HG02588 (cell line): ENCODE measurements around the gene PIGB.
"Not testable (repeated sequence)": the region's sequence is repeated elsewhere in the genome, so short reads cannot be mapped to it uniquely, and the experiment has no call there.

Experiments
- ATAC-seq: cut with Tn5 transposase; IDR thresholded peaks from one replicate; pipeline ENCODE4 v1.9.1; 2021; ENCODE audit warnings: mild to moderate bottlenecking, moderate library complexity; ENCODE audit not compliant: unreplicated experiment

Gene PIGB

DNA sequence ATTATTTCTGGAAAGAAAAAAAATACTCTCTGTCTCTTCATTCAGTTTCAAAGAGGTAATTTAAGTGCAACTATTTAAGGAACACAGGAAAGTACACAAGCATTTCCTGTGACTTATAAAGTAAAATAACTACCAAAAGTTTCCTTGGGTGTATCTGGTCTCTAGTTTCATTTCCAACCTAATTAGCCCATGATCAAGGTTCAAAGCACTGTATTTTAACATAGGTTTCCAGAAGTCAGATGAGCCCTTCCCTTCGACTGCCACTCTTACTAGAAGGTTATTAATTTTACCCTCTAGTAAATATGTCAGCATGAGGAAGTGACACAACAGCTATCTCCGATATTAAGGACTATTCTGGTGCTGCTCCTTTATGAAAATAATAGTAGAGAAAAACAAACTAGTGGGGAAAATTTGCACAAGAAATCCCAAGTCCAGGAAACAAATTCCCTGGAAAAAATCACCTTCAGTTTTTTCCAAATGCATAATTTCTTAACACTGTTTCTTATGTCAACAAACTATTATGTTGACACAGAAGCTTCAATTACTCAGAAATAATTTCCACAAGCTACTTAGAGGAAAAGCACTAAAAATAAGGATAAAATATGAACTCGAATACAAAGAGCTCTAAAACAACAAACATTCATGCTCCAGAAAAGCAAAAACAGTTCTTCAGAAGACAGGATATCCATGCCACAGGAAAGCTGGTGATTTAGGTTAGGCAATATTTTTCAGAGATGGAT, 53.8 kb downstream of the PIGB start:
- no peak for ATAC-seq

DNA sequence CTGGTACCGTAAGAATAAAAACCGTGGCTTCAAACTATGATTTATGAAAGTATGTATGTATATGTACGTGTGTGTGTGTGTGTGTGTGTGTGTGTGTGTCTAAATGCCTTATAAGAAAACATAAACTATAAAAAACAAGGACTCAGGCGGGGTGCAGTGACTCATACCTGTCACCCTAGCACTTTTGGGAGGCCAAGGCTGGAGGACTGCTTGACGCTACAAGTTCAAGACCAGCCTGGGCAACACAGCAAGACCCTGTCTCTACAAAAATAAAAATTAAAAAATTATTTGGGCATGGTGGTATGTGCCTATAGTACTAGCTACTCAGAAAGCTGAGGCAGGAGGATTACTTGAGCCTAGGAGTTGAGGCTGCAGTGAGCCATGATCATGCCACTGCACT, 60.1 kb downstream of the PIGB start:
- ATAC-seq, result no peak

DNA sequence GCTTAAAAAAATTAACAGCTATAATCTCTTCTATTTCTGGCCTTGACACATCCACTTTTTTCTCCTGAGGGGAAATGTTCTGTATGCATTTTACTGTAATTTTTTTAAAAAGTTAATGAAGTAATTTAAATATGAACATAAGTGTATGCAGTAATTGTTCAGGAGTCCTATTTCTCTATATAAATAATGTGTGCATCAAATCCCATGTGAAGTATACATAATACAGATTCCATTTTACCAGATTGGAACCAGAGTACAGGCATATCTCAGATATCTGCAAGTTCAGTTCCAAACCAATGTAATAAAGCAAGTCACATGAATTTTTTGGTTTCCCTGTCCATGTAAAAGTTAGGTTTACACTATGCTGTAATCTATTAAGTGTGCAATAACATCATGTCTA, 62.6 kb downstream of the PIGB start:
- no peak for ATAC-seq

DNA sequence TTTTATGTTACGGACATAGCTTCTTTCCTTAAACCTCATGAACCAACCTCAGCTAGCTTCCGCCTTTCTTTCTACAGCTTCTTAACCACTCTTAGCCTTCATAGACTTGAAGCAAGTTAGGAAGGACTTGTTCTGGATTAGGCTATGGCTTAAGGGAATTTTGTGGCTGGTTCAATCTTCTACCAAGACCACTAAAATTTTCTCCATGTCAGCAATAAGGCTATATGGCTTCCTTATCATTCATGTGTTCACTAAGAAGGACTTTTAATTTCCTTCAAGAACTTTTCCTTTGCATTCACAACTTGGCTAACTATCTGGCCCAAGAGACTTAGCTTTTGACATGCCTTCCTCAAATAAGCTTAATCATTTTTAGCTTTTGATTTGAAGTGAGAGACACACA, 64.7 kb downstream of the PIGB start:
- ATAC-seq, result no peak

DNA sequence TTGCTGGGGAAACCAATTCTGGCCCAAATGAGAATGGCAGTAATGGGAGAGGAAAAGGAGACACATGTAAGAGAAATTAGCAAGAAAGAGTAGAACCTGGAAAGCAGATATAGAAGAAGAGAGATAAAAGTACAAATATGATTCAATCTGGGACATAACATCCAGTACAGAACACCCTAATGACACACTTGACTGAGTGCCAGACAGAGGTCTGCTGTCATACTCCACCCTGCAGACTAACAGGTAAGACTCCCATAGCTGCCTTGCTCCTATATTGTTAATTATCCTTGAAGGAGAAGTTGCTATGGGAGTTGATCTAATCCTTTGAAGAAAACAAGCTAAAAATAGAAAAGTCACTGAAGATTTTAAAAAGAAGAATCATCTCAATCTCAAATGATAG, 68.0 kb downstream of the PIGB start:
- no peak for ATAC-seq

DNA sequence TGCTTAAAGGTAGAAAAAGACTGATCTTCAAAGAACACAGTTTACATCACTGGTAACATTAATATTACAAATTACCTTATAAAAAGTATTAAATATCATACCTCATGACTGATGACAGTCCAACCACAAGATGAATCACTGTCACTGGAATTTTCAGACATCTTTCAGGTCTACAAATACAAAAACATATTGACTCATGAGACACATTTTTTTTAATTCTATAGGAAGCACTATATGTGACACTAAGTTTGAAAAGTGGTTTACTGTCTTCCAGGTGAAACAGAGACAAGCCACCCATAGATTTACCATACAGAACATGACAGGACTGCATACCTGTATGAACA, 70.2 kb downstream of the PIGB start:
- no peak for ATAC-seq

DNA sequence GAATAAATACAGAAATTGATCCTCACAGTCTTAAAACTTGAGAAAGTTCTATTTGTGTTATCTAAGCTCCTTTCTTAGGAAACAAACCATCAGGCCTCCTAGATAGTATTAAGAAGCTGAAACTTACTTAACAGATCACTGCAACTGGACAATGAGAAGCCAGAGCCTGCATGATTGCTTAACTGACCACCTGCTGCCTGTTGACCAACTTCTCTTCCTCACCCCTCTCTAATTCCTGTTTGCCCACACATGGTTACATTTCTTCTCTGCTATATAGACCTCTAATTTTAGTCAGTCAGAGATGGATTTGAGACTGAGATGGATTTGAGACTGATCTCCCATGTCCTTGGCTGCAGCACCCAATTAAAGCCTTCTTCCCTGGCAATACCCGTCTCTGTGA, 75.7 kb downstream of the PIGB start:
- no peak for ATAC-seq

DNA sequence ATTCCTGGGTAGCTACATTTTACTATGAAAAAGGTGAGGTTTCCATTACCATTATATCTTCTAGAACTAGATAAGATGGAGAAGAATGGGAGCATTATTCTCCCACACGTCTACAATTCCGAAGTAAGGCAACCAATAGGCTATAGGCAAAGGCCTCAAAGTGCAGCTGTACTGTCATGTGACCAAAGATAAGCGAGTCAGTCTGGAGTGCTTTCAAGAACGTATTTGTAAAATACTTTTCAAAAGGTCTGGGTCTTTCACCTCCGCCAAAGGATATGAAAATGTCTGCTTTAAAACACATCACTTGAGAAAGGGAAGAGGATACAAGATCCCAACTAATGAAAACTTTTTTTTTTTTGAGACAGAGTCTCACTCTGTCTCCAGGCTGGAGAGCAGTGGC, 79.2 kb downstream of the PIGB start:
- no peak for ATAC-seq

DNA sequence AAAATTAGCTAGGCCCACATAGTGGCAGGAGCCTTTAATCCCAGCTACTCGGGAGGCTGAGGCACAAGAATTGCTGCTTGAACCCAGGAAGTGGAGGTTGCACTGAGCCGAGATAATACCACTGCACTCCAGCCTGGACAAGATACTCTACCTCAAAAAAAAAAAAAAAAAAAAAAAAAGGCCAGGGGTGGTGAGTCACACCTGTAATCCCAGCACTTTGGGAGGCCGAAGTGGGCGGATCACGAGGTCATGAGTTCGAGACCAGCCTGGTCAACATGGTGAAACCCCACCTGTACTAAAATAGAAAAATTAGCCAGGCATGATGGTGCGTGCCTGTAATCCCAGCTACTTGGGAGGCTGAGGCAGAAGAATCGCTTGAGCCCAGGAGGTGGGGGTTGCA, 81.0 kb downstream of the PIGB start:
- not testable (repeated sequence) for ATAC-seq

DNA sequence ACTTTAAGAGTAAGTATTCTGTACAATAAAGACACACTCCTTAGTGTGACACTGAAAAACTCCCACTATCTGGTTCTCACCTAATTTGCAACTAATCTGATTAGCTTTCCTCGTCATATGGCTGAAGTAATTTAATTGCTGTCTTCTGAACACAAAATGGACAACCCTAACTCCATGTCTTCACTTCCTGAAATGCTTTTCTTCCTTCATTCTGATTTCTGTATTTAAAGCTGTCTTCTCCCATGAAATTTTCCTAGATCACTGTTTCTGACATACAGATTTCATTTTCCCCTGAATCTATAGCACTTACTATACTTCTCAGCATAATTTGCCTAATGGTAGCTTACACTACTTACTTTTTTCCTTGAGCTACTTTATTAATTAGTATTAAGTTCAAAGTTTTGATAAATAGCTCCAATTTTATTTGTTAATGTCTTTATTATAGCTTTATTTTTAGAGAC, 82.8 kb downstream of the PIGB start:
- no peak for ATAC-seq

DNA sequence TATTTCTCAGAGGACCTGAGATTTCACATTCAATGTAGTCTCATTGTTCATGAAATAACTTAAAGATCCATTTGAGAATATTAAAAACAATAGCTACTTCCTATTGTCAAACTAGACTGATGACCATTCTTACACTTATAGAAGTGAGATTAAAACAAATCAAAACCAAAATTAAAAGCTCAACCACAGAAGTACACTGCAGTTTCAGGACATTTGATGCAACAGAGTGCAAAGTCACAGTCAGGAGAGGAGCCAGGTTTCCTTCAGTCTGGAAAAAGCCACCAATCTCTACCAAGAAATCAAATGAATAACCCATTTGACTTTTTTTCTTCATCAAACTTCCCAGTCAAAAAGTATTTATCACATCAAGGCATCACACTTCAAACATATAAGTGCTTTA, 83.7 kb downstream of the PIGB start:
- ATAC-seq, result no peak

DNA sequence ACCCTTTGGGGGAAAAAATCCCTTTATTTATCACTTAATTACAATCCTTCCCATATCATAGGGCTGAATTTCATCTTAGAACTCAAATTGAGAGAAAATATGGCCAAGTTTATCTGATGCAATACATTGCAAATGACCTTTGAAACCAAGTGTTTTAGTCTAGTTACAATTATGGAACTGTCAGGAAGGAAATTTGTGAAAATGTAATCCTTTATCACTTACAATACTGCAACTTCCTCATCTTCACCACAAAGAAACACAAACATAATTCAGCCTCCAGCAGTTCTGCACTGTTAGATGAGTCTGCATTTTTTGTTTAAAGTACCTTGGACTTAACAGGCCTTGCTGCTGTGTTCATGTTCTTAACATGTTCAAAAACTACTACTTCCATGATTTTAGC, 84.5 kb downstream of the PIGB start:
- no peak for ATAC-seq
